ENCODE measurements around the gene TF. TPM values are rescaled to one million over a fixed set of nuclear protein-coding genes. Genes with fewer than 3 reads are reported as not detected.

TF gene
- total RNA-seq, 1 experiment from 2014 or later, result 0.09 TPM

DNA sequence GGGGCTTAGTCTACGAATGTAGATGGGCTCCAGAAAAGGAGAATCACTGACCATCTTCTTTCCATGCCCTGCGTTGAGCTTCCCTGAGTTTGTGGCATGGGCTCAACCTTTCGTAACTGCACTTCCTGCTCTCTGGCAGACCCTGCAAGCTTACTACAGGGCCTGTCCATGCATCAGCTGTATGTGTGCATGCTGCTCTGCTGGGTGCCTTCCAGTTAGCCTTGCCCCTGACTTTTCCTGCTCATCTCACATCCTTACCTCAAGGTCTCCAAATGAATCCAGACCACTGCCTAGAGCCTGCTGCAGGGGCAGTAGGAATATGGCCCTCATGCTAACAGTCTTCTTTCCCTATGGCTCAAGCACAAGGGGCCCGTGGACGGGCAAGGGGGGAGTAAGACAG, 2.0 kb upstream of the TF start:
- H2BK12ac ChIP-seq (ENCODE audit: insufficient read length, low read depth, low read length), result no peak overlapping the region
- no peak overlapping the region for H3K9ac ChIP-seq (ENCODE audit: extremely low read depth, insufficient read length, low read length)
- H4K91ac ChIP-seq (ENCODE audit: insufficient read length, low read depth, low read length), result no peak overlapping the region
- no peaks in the 10 kb centered on the region for H3K4me1 ChIP-seq (ENCODE audit: insufficient read depth, low read length)
- H4K20me1 ChIP-seq (ENCODE audit: control insufficient read depth, insufficient read depth, insufficient read length), result no peaks in the 10 kb centered on the region
- no peaks in the 10 kb centered on the region for H3K23me2 ChIP-seq (ENCODE audit: insufficient read length, low read depth, low read length, poor library complexity, severe bottlenecking)
- no peak overlapping the region for H3K14ac ChIP-seq (ENCODE audit: insufficient read depth, low read length)
- H2BK20ac ChIP-seq (ENCODE audit: low read depth, low read length, poor library complexity, severe bottlenecking), result no peak overlapping the region
- WGBS (ENCODE audit: extremely low coverage, insufficient read length, low lambda C conversion rate), result no CpG with 5 or more reads among the region's 5 CpGs
- peaks cover 4% of the 10 kb centered on the region in 2 experiments; a peak in 1 of 5 replicates for H3K9me3 Mint-ChIP-seq
- peaks cover 0 to 2% of the 10 kb centered on the region in 2 experiments; a peak in 1 of 4 replicates for H3K4me1 Mint-ChIP-seq
- no peaks in the 10 kb centered on the region for H3K27me3 ChIP-seq (ENCODE audit: insufficient read depth, low read length)
- H3K27ac Mint-ChIP-seq, result no peak overlapping the region
- no peak overlapping the region for H3K4ac ChIP-seq (ENCODE audit: low read depth, low read length)
- no peak for DNase-seq
- H2BK15ac ChIP-seq (ENCODE audit: low read depth, low read length), result no peak overlapping the region
- no peaks in the 10 kb centered on the region for H3K79me1 ChIP-seq (ENCODE audit: insufficient read depth, low read depth, low read length, poor library complexity, severe bottlenecking)
- no peak overlapping the region for H2BK5ac ChIP-seq (ENCODE audit: insufficient read length, low read length)
- H3K27ac ChIP-seq (ENCODE audit: insufficient read length, low read depth, low read length), result no peak overlapping the region
- H2AFZ ChIP-seq (ENCODE audit: low read length), result no peak overlapping the region
- no peak overlapping the region for H3K56ac ChIP-seq (ENCODE audit: insufficient read length, low read depth, low read length)
- no peak overlapping the region for H3K18ac ChIP-seq (ENCODE audit: insufficient read length, low read depth, low read length)
- H3K79me2 ChIP-seq (ENCODE audit: insufficient read depth, low read length), result no peaks in the 10 kb centered on the region
- no peaks in the 10 kb centered on the region for H3K9me3 ChIP-seq (ENCODE audit: control insufficient read depth, low read depth, low read length)
- no peak overlapping the region for H4K5ac ChIP-seq (ENCODE audit: insufficient read length, low read depth, low read length)
- H2AK5ac ChIP-seq (ENCODE audit: insufficient read length, low read length), result no peak overlapping the region
- no peak overlapping the region for H2BK120ac ChIP-seq (ENCODE audit: low read depth, low read length, poor library complexity, severe bottlenecking)
- H3K27me3 Mint-ChIP-seq (ENCODE audit: low read depth), result peaks cover 9% of the 10 kb centered on the region
- no peak overlapping the region for H3T11ph ChIP-seq (ENCODE audit: low read length)
- no peak overlapping the region for H3K4me3 Mint-ChIP-seq
- no peak overlapping the region for H3K4me2 ChIP-seq (ENCODE audit: insufficient read depth, insufficient read length, low read length)
- 0 out of 7 replicates have a peak, but pooled peaks cover 0 to 2% (median 0%) of the 10 kb centered on the region in 3 experiments for H3K36me3 Mint-ChIP-seq (ENCODE audit: insufficient read depth in 1 of 3, low read depth in 3 of 3)
- no peak overlapping the region for H4K8ac ChIP-seq (replicated peaks; ENCODE audit: insufficient read length, low read depth, low read length)
- H3K23ac ChIP-seq (ENCODE audit: insufficient read length, low read depth, low read length), result no peak overlapping the region
- TF ChIP-seq, protein P1, sequence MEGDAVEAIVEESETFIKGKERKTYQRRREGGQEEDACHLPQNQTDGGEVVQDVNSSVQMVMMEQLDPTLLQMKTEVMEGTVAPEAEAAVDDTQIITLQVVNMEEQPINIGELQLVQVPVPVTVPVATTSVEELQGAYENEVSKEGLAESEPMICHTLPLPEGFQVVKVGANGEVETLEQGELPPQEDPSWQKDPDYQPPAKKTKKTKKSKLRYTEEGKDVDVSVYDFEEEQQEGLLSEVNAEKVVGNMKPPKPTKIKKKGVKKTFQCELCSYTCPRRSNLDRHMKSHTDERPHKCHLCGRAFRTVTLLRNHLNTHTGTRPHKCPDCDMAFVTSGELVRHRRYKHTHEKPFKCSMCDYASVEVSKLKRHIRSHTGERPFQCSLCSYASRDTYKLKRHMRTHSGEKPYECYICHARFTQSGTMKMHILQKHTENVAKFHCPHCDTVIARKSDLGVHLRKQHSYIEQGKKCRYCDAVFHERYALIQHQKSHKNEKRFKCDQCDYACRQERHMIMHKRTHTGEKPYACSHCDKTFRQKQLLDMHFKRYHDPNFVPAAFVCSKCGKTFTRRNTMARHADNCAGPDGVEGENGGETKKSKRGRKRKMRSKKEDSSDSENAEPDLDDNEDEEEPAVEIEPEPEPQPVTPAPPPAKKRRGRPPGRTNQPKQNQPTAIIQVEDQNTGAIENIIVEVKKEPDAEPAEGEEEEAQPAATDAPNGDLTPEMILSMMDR (conservative IDR thresholded peaks at IDR 0.05), result no peak

Measured in H9 (cell line).